Measurements from ENCODE around the gene GRK5.

Gene GRK5

DNA sequence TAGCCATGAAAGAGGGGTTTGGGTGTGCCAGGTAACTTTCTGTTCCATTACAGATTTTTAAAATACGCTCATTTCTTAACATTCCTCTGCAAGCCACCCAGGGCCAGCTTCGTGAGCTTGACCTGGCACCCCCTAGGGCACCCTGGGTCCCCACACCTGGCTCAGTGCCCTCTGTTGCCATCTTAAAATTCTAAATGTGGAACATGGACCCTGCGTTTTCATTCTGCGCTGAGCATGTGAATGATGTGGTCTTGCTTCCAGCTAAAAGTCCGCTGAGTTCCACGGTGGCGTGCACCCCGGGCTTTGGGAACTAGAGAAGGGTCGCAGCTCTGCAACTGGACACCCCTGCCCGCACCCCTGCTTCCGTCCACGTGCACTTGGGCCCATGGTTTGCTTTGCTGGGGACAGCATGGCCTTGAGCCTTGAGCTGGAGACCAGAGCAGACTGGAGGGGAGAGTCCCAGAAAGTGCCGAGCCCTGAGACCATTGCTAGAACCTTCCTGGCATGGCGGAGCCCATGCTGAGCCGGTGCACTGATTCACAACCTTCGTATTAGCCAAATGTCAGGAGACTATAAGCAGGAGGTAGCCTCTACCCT, 244.0 kb downstream of the GRK5 start:
- H3K27me3 ChIP-seq (ENCODE audit: insufficient read depth, low read depth, severe bottlenecking): no peaks in the 10 kb centered on the region
- no peak overlapping the region for H3K4me3 ChIP-seq (ENCODE audit: low read depth, low read length)
- H3K27ac ChIP-seq: no peak overlapping the region
- no peaks in the 10 kb centered on the region for H3K9me3 ChIP-seq (ENCODE audit: severe bottlenecking)
- TF ChIP-seq, protein P1, sequence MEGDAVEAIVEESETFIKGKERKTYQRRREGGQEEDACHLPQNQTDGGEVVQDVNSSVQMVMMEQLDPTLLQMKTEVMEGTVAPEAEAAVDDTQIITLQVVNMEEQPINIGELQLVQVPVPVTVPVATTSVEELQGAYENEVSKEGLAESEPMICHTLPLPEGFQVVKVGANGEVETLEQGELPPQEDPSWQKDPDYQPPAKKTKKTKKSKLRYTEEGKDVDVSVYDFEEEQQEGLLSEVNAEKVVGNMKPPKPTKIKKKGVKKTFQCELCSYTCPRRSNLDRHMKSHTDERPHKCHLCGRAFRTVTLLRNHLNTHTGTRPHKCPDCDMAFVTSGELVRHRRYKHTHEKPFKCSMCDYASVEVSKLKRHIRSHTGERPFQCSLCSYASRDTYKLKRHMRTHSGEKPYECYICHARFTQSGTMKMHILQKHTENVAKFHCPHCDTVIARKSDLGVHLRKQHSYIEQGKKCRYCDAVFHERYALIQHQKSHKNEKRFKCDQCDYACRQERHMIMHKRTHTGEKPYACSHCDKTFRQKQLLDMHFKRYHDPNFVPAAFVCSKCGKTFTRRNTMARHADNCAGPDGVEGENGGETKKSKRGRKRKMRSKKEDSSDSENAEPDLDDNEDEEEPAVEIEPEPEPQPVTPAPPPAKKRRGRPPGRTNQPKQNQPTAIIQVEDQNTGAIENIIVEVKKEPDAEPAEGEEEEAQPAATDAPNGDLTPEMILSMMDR (IDR thresholded peaks at IDR 0.05; ENCODE audit: low read depth, low read length): no peak
- DNase-seq: no peak
- H3K36me3 ChIP-seq: peaks cover 25% of the 10 kb centered on the region

DNA sequence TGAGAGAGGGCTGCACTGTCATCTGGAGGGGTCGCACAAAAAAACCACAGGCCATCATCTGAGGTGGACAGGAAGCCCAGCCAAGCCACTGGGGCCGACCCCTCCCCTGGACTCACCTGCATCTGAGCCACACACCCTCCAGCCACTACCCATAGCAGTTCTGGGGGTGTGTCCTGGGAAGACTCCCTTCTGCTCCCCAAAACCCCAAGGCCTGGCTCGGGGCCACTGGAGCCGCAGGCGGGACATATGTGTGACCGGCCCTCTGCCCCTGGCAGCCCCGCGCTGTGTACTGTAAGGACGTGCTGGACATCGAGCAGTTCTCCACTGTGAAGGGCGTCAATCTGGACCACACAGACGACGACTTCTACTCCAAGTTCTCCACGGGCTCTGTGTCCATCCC, 245.0 kb downstream of the GRK5 start:
- Histone ChIP-seq H3K36me3 (peaks cover 21% of the 10 kb centered on the region), H3K4me3 (ENCODE audit: low read depth, low read length) (no peak overlapping the region)
- DNase-seq: no peak

DNA sequence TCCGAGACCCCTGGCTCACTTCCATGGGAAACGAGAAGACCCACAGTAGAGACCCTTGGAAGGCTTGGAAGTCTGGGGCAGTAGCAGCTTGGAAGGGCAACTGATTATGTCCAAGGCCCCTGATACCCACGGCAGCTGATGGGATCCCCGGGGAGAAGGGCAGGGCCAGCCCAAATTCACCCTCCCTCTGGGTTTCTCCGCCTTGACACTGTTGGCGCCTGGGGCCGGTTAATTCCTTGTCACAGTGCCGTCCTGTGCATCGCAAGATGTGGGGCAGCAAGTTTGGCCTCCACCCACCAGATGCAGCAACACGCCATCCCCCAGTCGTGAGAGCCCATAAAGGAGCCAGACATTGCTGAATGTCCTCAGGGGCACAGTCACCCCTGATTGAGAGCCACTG, 245.9 kb downstream of the GRK5 start:
- peaks cover 14% of the 10 kb centered on the region for H3K36me3 ChIP-seq
- H3K27me3 ChIP-seq (ENCODE audit: insufficient read depth, low read depth, severe bottlenecking): no peaks in the 10 kb centered on the region
- TF ChIP-seq, protein P1 (IDR thresholded peaks at IDR 0.05; ENCODE audit: low read depth, low read length): no peak
- H3K9me3 ChIP-seq (ENCODE audit: severe bottlenecking): no peaks in the 10 kb centered on the region
- no peak overlapping the region for H3K4me3 ChIP-seq (ENCODE audit: low read depth, low read length)
- no peak for DNase-seq
- no peak overlapping the region for H3K27ac ChIP-seq

More for the DNA sequence above, 245.0 kb downstream of the GRK5 start:
- TF ChIP-seq, protein P1 (IDR thresholded peaks at IDR 0.05; ENCODE audit: low read depth, low read length): no peak
- H3K9me3 ChIP-seq (ENCODE audit: severe bottlenecking): no peaks in the 10 kb centered on the region
- no peak overlapping the region for H3K27ac ChIP-seq
- H3K27me3 ChIP-seq (ENCODE audit: insufficient read depth, low read depth, severe bottlenecking): no peaks in the 10 kb centered on the region

DNA sequence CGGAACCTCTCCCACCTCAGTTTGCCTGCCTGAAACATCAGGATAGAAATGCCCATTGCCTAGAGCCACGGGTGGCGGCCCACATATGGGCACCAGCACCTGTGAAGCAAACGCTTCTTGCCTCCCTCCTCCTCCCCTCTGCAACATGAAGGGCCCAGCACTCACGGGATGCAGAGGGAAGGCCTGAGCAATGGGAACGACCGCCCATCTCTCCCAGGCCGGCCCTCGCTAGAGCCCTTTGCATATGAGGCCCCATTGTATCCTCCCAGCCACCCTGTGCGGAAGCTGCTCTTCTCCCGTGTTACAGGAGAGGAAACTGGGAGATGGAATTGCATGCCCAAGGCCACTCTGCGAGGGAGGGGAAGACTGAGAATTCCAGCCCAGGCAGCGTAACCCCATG, 246.9 kb downstream of the GRK5 start:
- Histone ChIP-seq H3K27ac (no peak overlapping the region), H3K36me3 (peaks cover 7% of the 10 kb centered on the region), H3K4me3 (ENCODE audit: low read depth, low read length) (no peak overlapping the region), H3K27me3 (ENCODE audit: insufficient read depth, low read depth, severe bottlenecking) (no peaks in the 10 kb centered on the region), H3K9me3 (ENCODE audit: severe bottlenecking) (no peaks in the 10 kb centered on the region)
- DNase-seq: no peak
- TF ChIP-seq, protein P1 (IDR thresholded peaks at IDR 0.05; ENCODE audit: low read depth, low read length): no peak

DNA sequence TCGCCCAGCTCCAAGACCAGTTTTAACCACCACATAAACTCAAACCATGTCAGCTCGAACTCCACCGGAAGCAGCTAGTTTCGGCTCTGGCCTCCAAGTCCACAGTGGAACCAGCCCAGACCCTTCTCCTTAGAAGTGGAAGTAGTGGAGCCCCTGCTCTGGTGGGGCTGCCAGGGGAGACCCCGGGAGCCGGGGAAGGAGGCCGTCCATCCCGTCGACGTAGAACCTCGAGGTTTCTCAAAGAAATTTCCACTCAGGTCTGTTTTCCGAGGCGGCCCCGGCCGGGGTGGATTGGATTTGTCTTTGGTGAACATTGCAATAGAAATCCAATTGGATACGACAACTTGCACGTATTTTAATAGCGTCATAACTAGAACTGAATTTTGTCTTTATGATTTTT, 247.6 kb downstream of the GRK5 start:
- TF ChIP-seq, protein P1 (IDR thresholded peaks at IDR 0.05; ENCODE audit: low read depth, low read length): no peak
- H3K36me3 ChIP-seq: peaks cover 7% of the 10 kb centered on the region
- no peak for DNase-seq
- H3K9me3 ChIP-seq (ENCODE audit: severe bottlenecking): no peaks in the 10 kb centered on the region
- no peaks in the 10 kb centered on the region for H3K27me3 ChIP-seq (ENCODE audit: insufficient read depth, low read depth, severe bottlenecking)
- no peak overlapping the region for H3K4me3 ChIP-seq (ENCODE audit: low read depth, low read length)
- no peak overlapping the region for H3K27ac ChIP-seq
